ENCODE measurements around the gene IFT81.

GRCh38 chr12:110253176-110253575 is 129.0 kb downstream of the IFT81 start:
- TF ChIP-seq POLR2A (IDR thresholded peaks at IDR 0.05) (no peak), CTCF (IDR thresholded peaks at IDR 0.05) (no peak)
